ENCODE data around the gene RAB20.
"Not testable (repeated sequence)": the region's sequence is repeated elsewhere in the genome, so short reads cannot be mapped to it uniquely, and the experiment has no call there.

The RAB20 gene, protein sequence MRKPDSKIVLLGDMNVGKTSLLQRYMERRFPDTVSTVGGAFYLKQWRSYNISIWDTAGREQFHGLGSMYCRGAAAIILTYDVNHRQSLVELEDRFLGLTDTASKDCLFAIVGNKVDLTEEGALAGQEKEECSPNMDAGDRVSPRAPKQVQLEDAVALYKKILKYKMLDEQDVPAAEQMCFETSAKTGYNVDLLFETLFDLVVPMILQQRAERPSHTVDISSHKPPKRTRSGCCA

DNA sequence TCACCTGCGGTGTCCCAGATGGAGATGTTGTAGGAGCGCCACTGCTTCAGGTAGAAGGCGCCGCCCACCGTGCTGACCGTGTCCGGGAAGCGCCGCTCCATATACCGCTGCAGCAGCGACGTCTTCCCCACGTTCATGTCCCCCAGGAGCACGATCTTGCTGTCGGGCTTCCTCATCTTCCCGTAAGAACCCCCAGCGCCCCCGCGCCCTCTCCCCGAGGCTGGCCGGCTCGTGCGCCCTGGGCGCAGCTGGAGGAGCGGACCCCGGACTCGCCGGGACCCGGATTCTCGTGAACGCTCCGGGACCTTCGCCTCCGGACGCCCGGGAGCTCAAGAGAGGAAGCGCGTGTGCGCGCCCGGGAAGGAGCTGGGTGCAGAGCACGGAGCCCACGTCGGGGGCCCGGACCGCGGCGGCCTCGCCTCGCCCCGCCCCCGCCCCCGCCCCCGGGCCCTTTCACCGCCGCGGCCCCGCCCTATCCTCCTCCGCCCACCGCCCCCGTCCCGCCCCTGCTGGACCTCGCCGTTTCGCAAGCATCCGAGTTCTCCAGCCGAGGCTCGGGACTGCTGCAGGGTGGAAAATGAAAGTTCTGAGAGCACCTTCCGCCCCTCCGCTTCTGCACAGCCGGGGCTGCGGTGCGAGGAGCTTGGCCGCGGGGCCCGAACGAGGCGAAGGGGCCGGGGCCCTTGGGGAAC lies at the start of gene RAB20:
RAB20 (minus strand) TSS at position 379 of the 692 bp plus-strand sequence; CDS start at position 176, 203 bp downstream.
- DNase-seq (ENCODE audit: low read depth) = peak; percentile 48

DNA sequence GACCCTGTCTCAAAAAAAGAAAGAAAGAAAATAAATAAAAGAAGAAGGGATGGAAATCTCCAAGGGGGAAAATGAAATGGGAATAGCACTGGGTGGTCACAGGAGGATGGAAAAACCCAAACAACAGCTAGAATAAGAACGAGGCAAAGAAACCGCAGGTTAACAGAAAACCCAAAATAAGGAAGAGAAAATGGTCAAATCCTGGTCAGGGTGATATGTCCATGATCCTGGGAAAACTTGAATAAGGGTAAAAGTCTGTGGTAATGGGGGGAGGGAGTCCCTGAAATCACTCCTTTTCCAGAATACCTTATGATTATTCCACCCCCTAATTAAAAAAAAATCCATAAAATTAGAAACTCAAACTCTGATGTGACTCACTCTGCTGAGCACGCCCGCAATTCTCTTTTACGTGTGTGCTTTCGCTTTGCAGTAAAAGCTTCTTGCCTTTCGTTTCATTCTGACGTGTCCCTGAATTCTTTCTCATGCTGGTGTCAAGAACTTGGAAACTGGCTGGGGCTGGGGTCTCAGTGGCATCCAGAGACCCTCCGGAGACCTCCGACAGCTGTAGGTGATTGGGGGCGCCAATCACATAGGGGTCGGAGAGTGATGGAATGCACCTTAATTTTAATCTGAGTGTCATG lies 49.6 kb upstream of the RAB20 start:
- DNase-seq (ENCODE audit: low read depth) = no peak

GRCh38 chr13:110607675-110608224 lies 46.2 kb upstream of the RAB20 start:
- DNase-seq (ENCODE audit: low read depth) = no peak

GRCh38 chr13:110606281-110606680 lies 44.8 kb upstream of the RAB20 start:
- DNase-seq (ENCODE audit: low read depth) = not testable (repeated sequence)

- no peak for DNase-seq (ENCODE audit: low read depth)
Observed at GRCh38 chr13:110605132-110605531, 43.6 kb upstream of the RAB20 start.

DNA sequence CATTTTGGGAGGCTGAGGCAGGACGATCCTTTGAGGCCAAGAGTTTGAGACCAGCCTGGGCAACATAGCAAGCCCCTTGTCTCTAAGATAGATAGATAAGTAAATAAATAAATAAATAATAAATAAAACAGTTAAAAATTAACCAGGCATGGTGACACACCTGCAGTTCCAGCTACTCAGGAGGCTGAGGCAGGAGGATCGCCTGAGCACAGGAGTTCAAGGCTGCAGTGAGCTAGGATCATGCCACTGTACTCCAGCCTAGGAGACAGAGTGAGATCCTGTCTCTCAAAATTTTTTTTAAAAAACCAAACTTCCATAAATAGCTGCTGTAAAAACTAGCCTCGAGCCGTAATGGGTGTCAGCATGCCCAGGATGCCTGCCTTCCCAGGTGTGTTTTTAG lies 39.5 kb upstream of the RAB20 start:
- no peak for DNase-seq (ENCODE audit: low read depth)

DNA sequence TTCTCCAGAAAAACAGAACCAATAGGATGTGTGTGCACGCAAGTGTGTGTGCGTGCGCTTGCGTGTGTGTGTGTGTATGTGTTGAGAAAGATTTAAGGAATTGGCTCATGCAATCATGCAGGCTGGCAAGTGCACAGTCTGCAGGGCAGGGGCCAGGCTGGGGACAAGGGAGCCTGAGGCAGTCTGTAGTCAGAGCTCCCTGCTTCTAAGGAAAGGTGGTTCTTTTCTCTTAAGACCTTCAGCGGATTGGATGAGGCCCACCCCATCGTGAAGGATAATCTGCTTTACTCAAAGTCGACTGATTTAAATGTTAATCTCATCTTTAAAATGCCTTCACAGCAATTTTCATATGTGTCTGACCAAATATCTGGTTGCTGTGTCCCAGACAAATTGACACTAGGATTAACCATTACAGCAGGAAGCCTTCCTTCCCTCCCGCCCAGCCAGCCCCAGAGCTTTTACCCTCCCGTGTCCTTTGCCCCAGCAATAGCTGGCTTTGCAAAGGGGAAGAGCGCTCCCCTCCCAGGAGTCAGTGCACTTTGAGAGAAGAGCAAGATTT lies 38.8 kb upstream of the RAB20 start:
- DNase-seq (ENCODE audit: low read depth) = no peak

DNA sequence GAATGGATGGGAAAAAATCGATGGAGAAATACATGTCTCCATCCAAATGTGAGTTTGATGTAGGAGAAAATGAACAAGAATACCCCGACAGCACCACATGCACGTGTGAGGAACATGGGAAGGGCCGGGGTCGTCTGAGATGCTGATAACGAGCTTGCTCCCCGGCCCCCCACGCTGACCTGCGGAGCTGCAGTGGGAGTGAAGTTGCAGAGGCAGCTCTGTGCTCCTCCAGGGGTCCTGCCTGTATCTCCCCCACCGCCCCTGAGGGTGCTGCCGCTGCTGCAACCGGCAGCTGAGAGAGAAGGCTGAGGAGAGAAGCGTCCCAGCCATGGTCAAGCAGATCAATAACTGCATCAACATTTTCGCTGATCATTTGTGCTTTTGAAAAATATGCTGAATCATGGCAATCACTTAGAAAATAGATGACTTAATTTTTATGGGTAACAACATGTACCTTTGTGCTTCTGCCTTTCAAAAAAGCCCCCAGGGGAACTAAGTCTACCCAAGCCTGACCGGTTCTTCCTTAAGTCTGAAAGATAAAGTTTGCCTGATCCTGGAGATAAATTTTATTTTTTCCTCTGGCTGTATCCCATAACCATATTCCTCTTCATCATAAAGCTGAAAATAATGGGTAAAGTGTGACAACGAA lies 35.6 kb upstream of the RAB20 start:
- DNase-seq (ENCODE audit: low read depth) = no peak

GRCh38 chr13:110593430-110594130 lies 32.1 kb upstream of the RAB20 start:
- no peak for DNase-seq (ENCODE audit: low read depth)

DNA sequence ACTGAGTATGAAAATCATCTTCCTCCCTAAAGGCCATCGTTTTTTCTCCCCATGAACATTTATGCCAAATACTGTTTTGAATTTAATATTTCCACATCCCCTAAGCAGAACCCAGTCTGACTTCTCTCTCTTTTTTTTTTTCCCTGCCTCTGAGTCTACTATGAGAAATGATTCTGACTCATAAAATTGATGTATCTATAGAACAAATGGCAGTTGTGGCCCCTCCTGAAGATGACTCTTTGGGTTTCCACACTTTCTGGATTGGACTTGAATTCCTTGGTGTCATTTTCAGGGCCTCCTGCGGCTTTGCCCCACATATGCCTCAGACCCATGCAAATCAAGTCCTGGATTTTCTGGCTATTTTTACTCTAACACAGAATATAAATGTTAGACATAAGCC lies 31.1 kb upstream of the RAB20 start:
- no peak for DNase-seq (ENCODE audit: low read depth)

DNA sequence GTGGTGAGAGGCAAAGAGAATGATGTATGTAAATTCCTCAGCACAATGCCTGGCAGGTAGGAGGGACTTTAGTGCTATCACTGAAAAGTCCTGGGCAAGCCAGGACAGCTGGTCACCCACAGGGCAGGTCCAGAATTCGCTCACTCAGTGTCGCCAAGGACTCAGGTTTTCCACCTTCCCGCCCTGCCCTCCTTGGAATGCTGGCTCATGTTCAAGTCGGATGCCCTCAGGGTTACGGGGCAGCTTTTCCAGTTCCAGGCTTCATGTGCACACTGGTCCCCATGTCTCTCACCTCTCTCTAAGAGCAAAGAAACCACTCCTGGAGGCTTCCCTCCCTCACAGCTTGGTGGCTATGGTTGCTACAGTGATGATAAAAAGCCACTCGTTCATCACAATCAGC lies 29.1 kb upstream of the RAB20 start:
- DNase-seq (ENCODE audit: low read depth) = no peak

DNA sequence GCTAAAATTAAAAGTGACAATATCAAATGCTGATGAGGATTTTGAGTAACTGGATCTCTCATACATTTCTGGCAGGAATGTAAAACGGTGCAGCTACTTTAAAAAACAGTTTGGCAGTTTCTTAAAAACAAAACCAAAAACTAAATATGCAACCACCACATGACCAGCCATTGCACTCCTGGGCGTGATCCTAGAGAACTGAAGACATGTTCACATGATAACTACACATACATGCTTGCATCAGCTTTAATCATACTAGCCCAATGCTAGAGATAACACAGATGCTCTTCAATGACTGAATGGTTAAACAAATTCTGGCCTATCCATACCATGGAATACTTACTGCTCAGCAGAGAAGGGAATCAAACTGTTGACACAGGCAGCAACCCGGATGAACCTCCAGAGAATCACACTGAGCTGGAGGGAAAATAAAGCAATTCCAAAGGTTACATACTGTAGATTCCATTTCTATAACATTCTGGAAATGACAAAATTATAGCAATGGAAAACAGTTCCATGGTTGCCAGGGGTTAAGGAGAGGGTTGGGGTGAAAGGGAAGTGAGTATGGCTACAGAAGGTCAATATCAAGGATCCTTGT lies 28.4 kb upstream of the RAB20 start:
- no peak for DNase-seq (ENCODE audit: low read depth)

DNA sequence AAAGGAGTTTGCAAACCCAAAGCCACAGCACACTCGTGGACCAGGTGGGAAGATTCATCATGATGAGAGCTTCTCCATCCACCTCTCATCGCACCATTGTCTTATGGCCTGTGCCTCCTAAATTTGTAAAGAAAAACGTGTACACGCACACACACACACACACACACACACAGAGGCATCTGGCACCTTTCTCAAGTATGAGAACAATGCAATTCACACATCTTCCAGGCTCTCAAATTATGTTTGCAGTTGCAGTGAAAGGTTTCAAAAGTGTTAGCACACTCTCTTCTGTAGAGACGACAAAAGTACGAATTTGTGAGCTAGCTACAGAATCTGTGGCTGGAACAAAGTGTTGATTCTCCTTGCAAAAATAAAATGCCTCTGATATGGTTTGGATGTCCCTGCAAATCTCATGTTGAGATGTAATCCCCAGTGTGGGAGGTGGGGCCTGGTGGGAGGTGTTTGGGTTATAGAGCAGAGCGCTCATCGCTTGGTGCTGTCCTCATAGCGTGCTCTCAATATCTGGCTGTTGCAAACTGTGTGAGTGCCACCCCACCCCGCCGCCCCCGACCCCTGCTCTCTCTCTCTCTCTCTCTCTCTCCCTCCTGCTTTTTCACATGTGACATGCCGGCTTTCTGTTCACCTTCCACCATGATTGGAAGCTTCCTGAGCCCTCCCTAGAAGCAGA lies 21.8 kb upstream of the RAB20 start:
- no peak for DNase-seq (ENCODE audit: low read depth)

- DNase-seq (ENCODE audit: low read depth) = no peak
Observed at GRCh38 chr13:110582421-110582954, 21.0 kb upstream of the RAB20 start.

DNA sequence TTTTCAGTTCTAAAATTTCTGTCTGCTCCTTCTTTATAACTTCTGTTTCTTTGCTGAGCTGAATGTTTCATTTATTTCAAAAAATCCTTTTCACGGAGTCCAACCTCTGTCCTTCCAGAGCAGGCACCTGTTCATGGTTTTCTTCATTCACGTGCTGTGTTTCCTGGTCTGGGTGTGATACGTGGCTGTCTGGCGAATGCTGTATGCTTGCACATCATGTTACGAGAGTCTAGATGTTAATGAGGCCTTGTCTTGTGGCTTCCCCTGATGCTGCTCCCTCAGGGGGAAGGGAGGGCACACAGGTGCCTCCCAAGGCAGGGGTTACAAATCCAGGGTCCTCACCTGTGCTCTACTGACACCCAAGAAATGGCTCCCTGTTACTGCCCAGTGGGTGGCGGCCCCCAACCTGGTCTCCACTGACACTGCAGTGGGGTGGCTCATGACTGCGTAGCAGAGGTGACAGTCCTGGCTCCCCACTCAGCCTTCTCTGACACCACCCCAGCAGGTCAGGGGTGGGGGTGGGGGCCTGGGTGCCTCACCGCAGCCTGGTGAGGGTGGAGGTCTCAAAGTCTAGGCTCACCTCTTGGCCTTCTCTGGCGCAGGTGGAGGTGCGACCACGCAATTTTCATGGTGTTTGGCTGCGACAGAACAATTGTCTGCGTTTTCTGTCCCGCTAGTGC lies 20.1 kb upstream of the RAB20 start:
- DNase-seq (ENCODE audit: low read depth) = no peak

DNA sequence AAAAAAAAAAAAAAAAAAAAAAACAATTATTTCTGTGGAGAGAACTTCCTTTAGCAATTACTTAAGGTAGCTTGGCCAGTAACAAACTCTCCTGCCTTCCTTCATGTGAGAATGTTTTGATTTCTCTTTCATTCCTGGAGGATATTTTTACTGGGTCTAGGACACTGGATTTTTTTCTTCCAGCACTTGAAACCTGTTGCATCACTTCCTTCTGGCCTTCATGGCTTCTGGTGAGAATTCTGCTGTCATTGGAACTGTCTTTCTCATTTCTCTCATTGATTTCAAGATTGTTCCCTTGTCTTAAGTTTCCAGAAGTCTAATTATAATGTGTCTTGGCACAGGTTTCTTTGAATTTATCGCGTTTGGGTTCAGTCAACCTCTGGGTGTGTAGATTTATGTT lies 19.3 kb upstream of the RAB20 start:
- DNase-seq (ENCODE audit: low read depth) = no peak

DNA sequence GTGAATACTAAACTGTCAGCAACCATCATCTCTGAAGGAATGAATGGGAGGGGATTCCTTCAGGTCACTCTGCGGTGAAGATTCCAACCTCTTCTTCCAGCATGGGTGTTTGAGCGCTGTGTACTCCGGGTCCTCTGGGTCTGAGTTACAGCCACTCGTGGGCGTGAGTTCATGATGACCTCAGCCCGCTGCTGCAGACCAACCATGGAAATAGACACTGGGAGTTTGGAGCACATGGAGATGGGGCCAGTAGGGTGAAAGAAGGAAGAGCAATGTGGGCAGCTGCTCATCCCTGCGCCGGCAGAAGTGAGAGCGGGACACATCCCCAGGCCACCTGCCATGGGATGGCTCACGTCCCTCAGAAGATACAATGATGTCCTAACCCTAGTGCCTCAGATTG lies 16.8 kb upstream of the RAB20 start:
- DNase-seq (ENCODE audit: low read depth) = no peak

- DNase-seq (ENCODE audit: low read depth) = no peak
Observed at GRCh38 chr13:110576736-110577476, 15.4 kb upstream of the RAB20 start.

- DNase-seq (ENCODE audit: low read depth) = no peak
Observed at GRCh38 chr13:110576070-110576394, 14.5 kb upstream of the RAB20 start.

Data from stimulated activated CD8-positive, alpha-beta memory T cell treated with anti-CD3 and anti-CD28 coated beads, Interleukin-12 subunit alpha, Interleukin-12 subunit beta, amount 100 ng/mL, for 4 hours (primary cell).